GM21737 (cell line): ENCODE data around the gene CHST13.

Source experiments
- ATAC-seq: cut with Tn5 transposase; IDR thresholded peaks from one replicate; pipeline ENCODE4 v1.9.1; 2021; ENCODE audit warnings: mild to moderate bottlenecking, moderate library complexity; ENCODE audit not compliant: unreplicated experiment

The CHST13 gene

GRCh38 chr3:126508564-126508964, 15.4 kb upstream of the CHST13 start:
- ATAC-seq = no peak

DNA sequence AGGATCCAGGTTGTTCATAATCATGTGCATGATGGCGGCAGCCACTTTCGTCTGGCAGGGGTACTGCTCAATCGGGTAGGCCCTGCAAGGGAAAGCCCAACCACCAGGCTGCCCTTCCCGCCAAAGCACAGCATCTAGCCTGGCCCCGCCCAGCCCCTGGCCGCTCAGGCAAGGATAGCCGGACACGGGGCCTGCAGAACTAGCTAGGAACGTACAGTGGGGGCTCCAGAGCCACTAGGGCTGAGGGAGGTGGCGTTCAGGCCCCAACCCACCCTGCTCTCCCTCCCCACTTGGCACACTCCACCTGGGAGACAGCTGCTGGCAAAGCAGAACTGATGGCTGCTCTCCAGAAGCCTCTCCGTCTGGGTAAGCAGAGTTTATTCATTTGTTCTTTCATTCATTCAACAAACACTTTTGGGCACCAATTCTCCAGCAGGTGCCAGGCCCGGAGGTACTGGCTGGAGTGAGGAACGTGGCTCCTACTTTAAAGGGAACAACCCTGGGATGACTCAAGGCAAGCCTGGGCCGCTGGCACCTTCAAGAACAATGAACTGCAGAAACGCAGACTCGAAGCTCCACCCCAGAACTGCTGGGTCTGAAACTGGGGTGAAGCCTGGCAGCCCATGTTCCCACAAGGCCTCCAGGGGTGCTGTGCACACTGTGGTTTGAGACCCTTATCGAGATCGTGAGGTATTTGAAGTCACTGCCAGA, 14.2 kb upstream of the CHST13 start:
- no peak for ATAC-seq

GRCh38 chr3:126510308-126510910, 13.5 kb upstream of the CHST13 start:
- no peak for ATAC-seq

- no peak for ATAC-seq
Measured at GRCh38 chr3:126511291-126511690, 12.7 kb upstream of the CHST13 start.

- ATAC-seq = no peak
Measured at GRCh38 chr3:126512026-126512425, 11.9 kb upstream of the CHST13 start.

GRCh38 chr3:126512916-126513650, 10.9 kb upstream of the CHST13 start:
- no peak for ATAC-seq

DNA sequence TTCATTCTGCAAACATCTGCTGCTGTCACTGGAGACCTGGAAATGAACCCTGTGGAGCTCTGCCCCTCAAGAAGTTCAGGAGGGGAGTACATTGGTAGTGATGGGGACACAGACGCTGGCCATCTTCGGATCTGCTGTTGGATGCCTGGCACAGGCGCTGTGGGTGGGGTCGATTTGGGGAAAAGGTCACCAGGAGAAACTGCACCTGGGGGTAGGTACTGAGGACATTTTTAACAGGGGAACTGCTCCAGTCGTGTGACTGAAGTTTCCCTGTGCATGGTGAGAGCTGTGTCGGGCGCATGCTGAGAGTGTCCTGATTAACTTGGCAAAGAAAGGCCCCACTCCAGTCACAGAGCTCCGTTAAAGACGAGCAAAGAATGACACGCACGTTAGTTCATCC, 9.8 kb upstream of the CHST13 start:
- no peak for ATAC-seq

DNA sequence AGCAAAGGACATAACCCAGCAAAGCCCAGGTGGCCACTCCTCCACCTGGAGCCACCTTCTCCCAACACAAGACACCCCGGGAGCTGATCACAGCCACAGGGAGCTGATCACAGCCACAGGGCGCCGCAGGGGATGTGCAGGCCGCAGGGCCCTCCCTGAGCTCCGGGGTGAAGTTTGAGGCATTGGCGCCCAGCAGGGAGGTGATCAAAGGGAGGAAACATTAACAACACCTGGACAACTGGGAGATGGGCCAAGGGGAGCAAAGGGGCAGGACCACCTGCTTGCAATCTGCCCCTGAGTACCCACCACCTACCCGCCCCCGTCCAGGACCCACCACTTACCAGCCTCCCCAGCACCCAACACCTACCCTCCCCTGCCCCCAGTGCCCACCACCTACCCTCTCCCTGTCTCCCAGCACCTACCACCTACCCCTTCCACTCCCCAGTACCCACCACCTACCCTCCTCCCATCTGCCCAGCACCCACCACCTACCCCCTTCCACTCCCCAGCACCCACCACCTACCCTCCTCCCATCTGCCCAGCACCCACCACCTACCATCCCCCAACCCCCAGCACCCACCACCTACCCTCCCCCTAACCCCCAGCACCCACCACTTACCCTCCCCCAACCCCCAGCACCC, 8.8 kb upstream of the CHST13 start:
- no peak for ATAC-seq

GRCh38 chr3:126516152-126516935, 7.6 kb upstream of the CHST13 start:
- no peak for ATAC-seq

- ATAC-seq = no peak
Measured at GRCh38 chr3:126516936-126517290, 7.0 kb upstream of the CHST13 start.

DNA sequence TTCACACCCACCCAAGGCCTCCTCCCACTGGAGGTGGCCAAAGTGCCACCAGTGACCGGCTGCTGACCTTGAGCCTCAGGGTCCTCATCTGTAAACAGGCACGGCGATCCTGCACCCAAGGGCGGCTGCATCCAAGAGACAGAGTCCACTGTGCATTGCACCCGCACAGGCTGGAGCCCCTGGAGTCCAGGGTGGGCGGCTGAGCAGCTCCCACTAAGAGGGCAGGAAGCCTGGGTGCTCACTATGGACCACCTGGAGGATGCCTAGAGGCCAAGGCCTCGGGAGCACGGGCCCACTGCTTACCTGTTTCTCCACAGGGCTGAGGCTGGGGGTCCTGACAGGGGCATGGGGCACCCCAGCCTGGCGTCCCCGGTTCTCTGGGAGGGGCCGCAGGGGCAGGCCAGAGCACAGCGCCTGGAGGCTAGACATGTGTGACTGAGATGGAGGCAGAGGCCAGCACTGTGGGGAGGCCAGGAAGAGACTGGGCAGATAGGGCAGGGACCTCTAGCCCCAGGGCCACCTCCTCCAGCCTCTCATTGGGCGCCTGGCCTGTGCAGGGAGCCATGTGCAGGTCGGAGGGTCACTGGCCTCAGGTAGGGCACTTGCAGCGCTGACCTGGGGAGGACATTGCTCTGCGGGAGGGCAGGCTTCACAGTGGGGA, 6.5 kb upstream of the CHST13 start, which contains the start of gene UROC1:
TSS of gene UROC1 (minus strand) at position 483 of the 661 bp plus-strand sequence. CDS start at position 429, 54 bp downstream.
- ATAC-seq = no peak

DNA sequence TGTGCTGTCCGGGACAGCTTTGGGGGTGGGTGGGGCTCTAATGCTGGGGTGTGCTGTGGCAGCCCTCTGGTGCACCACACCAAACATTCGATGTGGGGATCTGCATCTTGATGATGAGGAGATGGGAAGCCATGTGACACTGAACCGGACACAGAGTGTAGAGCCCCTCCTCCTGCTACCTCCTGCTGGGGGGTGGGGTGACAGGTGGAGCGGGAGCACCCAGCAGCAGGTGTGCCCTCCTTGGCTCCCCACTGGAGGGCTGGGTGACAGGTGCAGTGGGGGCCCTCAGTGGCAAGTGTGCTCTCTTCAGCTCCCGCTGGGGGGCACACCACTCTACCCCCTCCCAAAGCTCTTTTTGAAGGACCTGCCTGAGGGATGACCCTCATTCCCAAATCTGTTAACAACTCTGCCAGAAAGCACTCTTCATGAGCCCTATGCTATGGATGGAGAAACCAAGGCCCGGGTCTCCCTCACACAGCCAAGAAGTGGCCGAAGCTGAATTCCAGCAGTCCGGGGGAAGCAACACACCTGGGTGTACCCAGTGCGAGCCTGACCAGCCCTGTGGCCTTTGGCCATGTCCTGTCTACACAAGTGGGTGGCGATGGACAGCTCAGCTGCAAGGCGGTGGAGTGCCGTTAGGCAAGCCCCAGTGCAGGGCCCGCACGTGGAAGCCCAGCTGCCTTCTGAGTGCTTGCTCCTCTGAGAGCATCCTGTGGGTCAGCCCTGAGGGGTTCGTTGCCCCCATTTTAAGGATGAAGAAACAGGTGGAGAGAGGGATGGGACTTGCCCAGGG, 5.8 kb upstream of the CHST13 start:
- no peak for ATAC-seq

GRCh38 chr3:126518779-126519177, 5.2 kb upstream of the CHST13 start:
- no peak for ATAC-seq

DNA sequence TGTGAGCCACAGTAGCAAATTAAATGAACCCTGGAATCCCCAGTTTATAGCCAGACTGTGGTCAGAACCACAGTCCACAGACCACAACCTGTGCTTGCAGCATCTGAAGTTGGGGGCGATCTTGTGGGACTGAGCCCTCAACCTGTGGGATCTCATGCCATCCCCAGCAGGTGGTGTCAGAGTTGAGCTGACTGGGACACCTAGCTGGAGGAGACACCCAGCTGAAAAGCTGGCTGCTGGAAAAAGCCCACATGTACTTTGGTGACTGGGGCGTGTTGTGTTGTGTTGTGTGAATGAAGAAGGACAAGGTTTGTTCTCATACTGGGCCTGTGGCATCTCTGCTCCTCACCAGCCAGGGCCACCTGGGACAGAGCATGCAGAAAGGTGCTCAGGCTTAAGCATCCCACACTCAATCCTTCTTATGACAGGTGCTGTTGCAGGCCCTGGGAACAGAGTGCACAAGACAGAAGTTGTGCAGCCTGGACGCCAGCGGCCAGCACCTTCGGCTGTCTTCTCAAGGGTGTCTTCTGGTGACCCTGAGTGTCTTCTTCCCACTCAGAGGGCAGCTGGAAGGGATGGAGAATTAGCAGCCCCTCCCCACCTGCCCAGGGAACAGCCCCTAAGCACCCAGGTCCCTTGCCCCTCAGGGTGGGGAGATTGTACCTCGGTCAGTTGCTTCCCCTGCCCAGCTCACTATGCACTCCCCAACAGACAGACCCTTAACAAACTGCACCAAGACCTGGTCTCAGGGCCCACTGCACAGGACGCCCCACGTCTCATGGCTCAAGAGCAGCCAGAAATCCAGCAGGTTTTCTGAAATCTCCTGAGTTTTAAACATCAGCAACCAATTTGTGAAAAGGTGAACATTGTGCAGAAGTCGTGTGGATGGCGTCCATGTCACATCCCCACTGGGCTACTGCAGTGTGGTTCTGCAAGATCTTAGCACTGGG, 4.2 kb upstream of the CHST13 start:
- ATAC-seq = no peak

DNA sequence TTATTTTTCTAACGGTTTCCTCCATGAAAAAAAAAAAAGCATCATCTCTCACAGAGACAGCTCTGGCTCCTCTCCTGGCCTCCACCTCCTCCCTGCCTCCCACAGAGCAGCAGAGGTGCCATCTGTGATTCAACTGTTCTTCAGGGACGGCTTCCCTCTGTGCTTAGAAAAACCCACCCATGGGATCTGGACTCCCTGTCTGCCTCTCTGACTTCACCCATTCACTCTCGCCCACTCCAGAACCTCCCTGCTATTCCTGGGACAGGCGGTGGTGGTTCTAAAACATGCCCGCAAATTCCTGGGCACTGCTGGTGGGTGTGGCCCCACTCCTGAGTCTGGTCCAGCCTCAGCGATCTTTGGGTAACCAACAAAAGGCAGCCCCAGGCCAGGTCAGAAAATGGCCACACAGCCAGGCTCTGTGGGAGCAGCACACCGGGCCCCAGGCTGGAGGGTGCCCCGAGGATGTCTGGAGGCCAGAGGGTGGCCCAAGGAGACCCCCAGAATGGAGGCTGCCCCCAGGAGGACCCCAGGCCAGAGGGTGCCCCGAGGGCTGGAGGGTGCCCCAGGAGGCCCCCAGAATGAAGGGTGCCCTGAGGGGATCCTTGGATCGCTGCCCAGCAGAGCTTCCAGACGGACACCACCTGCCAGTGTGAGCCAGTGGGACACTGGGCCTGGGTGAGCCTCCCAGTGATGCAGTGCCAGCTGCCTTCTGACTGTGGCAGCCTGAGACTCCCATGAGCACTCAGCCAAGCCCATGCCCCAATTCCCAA, 2.6 kb upstream of the CHST13 start:
- ATAC-seq = no peak

- no peak for ATAC-seq
Measured at GRCh38 chr3:126522363-126522788, 1.6 kb upstream of the CHST13 start.

GRCh38 chr3:126524429-126524988, 554 bp downstream of the CHST13 start:
- no peak for ATAC-seq
